ENCODE results near the gene TMSB10.
"Not testable (repeated sequence)": the region's sequence is repeated elsewhere in the genome, so short reads cannot be mapped to it uniquely, and the experiment has no call there.

DNA sequence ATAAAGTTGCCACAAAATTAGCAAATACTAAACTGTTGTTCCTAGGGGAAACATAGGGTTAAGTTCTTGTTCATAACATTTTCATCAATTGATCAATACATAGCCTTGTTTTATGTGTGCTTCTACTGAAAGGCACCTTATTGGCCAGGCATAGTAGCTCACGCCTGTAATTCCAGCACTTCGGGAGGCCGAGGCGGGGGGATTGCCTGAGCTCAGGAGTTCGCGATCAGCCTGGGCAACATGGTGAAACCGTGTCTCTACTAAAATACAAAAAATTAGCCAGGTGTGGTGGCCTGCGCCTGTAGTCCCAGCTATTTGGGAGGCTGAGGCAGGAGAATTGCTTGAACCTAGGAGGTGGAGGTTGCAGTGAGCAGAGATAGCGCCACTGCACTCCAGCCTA lies 32.8 kb upstream of the TMSB10 start:
- not testable (repeated sequence) for TF ChIP-seq SNAI2 (CRISPR knock-in tag; IDR thresholded peaks at IDR 0.05); BACH2 (CRISPR knock-in tag; IDR thresholded peaks at IDR 0.05; ENCODE audit: borderline replicate concordance); ISL1 (CRISPR knock-in tag; IDR thresholded peaks at IDR 0.05); ZNF8 (CRISPR knock-in tag; IDR thresholded peaks at IDR 0.05)

Data from SK-N-SH treated with all-trans-retinoic acid at 6 μM for 48 hours (cell line).